GM20000 (cell line): ENCODE data around the gene RFX4.
"Not testable (repeated sequence)": the region's sequence is repeated elsewhere in the genome, so short reads cannot be mapped to it uniquely, and the experiment has no call there.

Source experiments
- DNase-seq: peaks from one replicate; pipeline ENCODE4 v3.0.0; 2012; ENCODE audit warnings: low spot score
- TF ChIP-seq, protein P1 (sequence below): IDR thresholded peaks from 2 replicates; pipeline ENCODE4 v1.5.1; 2012; ENCODE audit warnings: mild to moderate bottlenecking, control low read depth; ENCODE audit errors: extremely low read depth, missing control alignments

The RFX4 gene

DNA sequence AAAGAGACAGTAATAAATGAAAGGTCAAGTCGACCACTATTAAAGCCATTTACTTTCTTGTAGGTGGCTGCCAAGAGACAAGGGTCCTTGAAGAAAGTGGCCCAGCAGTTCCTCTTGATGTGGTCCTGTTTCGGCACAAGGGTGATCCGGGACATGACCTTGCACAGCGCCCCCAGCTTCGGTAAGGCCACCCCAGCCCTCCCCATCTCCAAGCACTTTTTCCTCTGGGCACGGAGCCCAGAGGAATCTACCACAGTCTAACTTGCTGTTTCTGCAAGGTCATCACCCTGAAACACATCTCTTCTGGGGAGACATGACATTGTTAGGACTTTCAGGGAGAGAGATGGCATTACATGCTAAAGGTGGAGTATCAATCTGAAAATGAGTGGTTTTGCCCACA, 137.9 kb downstream of the RFX4 start:
- TF ChIP-seq, protein P1, sequence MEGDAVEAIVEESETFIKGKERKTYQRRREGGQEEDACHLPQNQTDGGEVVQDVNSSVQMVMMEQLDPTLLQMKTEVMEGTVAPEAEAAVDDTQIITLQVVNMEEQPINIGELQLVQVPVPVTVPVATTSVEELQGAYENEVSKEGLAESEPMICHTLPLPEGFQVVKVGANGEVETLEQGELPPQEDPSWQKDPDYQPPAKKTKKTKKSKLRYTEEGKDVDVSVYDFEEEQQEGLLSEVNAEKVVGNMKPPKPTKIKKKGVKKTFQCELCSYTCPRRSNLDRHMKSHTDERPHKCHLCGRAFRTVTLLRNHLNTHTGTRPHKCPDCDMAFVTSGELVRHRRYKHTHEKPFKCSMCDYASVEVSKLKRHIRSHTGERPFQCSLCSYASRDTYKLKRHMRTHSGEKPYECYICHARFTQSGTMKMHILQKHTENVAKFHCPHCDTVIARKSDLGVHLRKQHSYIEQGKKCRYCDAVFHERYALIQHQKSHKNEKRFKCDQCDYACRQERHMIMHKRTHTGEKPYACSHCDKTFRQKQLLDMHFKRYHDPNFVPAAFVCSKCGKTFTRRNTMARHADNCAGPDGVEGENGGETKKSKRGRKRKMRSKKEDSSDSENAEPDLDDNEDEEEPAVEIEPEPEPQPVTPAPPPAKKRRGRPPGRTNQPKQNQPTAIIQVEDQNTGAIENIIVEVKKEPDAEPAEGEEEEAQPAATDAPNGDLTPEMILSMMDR = no peak

DNA sequence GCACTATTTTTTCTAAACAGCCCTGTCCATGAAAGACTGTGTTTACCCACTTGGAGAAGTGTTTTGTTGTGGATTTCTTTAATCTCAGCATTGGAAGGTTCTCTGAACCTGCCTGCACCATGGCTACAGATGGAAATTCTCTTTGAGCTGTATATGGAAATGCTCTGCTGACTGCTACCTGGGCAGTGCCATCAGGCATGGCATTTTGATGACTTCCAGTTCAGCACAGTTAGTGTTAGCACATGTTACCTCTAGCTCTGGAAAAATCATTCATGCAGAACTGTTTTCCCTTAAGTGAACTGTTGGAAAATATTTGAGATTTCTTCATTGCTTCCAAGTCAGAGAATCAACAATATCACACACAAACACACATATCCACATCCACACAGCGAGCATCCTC, 139.1 kb downstream of the RFX4 start:
- TF ChIP-seq, protein P1 = no peak
- no peak for DNase-seq

More for the DNA sequence above, 137.9 kb downstream of the RFX4 start:
- DNase-seq = no peak

DNA sequence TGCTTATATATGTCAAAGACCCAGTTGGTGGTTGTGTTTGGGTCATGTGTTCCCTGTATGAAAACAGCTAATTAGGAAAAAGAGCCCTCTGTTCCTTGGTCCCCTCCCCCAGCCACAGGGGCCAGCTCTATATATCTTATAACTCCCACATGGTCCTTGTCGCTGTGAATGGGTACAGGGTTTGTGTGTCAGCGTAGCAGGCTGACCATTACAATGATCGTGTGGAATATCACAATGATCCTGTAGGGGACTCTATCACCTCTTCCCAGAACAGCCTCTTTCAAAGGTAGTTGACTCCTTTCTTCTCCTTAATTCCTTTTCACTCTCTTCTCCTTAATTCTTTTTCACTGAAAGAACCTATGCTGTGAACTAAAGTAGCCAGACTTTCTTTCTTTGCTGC, 140.0 kb downstream of the RFX4 start:
- TF ChIP-seq, protein P1 = no peak
- DNase-seq = no peak

DNA sequence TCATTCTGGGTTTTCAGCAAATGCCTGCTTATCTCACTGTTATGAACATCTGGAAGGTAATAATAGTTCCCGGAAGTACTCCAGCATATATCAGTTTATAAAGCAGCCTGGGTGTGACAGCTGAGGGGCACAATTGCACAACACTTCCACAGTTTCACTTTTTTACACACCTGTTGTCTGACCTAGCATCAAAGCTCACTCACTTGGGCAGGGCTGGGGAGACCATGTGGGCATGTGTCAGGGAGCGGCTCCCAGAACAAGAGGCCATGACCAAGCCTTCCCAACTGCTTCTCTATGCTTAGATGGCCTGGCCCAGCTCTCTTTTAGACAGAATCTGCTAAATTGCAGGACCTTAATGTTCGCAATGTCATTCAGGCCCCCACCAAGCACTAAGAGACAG, 140.6 kb downstream of the RFX4 start:
- no peak for DNase-seq
- TF ChIP-seq, protein P1 = no peak

DNA sequence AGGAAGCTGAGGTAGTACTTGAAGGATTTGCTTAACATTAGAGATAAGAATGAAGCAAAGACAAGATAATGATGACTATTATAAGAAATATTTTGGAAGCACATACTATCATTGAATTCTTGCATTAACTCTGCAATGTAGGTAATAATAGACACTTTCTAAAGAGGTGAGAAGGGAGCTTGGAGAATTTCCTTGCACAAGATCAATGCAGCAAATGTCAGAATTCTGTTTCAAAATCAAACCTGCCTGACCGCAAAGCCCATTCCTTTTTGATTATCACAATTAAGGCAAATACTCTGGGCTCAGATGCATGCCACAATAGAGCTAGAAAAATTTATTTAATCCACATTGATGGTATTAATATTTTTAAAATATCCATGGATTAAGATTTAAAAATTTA, 141.3 kb downstream of the RFX4 start:
- TF ChIP-seq, protein P1 = no peak
- DNase-seq = no peak

DNA sequence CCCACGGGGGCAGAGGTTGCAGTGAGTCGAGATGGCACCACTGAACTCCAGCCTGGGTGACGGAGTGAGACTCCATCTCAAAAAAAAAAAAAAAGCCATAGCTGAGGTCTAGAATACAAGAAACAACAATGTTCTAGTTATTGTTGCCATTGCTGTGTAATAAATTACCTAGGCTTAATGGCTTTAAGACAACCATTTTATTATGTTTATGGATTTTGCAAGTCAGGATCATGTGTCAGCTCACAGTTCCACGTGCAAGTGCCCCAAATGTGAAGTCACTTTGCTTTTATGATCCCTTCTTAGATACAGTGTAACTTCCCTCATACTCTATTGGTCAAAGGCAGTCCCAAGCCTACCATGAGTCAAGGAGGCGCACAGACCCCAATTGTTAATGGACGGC, 142.1 kb downstream of the RFX4 start:
- no peak for DNase-seq
- TF ChIP-seq, protein P1 = no peak

DNA sequence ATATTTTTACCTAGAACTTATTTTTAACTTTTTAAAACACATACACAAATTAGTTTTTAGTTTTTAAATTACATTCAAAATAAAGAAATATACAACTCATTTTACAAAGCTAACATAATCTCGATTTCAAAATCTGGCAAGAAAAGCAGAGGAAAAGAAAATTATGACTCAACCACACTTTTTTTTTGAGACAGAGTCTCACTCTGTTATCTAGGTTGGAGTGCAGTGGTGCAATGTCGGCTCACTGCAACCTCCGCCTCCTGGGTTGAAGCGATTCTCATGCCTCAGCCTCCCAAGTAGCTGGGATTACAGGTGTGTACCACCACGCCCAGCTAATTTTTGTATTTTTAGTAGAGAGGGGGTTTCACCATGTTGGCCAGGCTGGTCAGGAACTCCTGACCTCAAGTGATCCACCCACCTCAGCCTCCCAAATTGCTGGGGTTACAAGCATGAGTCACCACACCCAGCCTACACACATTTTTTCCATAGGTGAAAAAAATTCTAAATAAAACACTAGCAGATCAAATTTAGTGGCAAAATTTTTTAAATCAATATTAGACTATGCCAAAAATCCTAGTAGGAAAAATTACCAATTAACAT, 143.9 kb downstream of the RFX4 start:
- DNase-seq = not testable (repeated sequence)

DNA sequence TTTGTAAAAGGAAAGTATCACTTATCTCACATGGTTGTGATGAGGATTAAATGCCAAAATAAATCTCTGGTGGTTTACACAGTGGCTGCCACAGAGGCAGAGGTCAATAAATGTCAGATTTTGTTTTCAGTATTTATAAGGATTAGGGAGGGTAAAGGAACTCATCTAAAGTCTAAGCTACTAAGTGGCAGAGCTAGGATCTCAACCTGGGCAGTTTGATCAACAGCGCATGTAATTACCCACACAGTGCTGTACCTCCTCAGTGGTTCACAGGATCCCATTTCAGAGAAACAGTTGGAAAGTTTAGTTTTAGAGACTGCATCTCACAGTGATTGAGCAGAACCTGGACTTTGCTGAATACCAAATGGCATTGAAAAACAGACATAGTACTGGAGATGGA, 146.8 kb downstream of the RFX4 start:
- TF ChIP-seq, protein P1 = no peak
- no peak for DNase-seq
